GM12878 (cell line): ENCODE measurements around the gene DRAP1. TPM values are rescaled to one million over a fixed set of nuclear protein-coding genes. Genes with fewer than 3 reads are reported as not detected.

ENCODE experiments used
- ATF3 ChIP-seq: IDR thresholded peaks from 2 replicates; pipeline ENCODE4 v1.6.1; 2011; ENCODE audit warnings: low read depth, mild to moderate bottlenecking, low read length, moderate library complexity, borderline replicate concordance; ENCODE audit errors: extremely low read depth
- BCL11A ChIP-seq: IDR thresholded peaks from 2 replicates; pipeline ENCODE4 v1.6.1; 2011; ENCODE audit warnings: low read depth, low read length
- BCLAF1 ChIP-seq: fragments of 450-650 bp; IDR thresholded peaks from 2 replicates; pipeline ENCODE4 v1.6.1; 2017; ENCODE audit warnings: antibody characterized with exemption, mild to moderate bottlenecking, moderate library complexity
- BMI1 ChIP-seq: fragments of 450-650 bp; IDR thresholded peaks from 2 replicates; pipeline ENCODE4 v1.6.1; 2016; ENCODE audit warnings: mild to moderate bottlenecking, moderate library complexity, borderline replicate concordance
- CREB1 ChIP-seq: IDR thresholded peaks from 2 replicates; pipeline ENCODE4 v1.6.1; 2012; ENCODE audit warnings: low read depth, mild to moderate bottlenecking, inconsistent platforms
- ESRRA ChIP-seq: IDR thresholded peaks from 2 replicates; pipeline ENCODE4 v1.6.1; 2012; ENCODE audit warnings: mild to moderate bottlenecking, low read length, improper control_type of control experiment
- FOXK2 ChIP-seq: fragments of 450-650 bp; IDR thresholded peaks from 2 replicates; pipeline ENCODE4 v1.6.1; 2017; ENCODE audit warnings: mild to moderate bottlenecking, moderate library complexity
- GABPA ChIP-seq: IDR thresholded peaks from 2 replicates; pipeline ENCODE4 v1.6.1; 2014; ENCODE audit warnings: antibody characterized with exemption, low read depth, mild to moderate bottlenecking, inconsistent platforms
- HCFC1 ChIP-seq: fragments of 150-350 bp; IDR thresholded peaks from 2 replicates; pipeline ENCODE4 v1.6.1; 2014; ENCODE audit warnings: low read length
- HDGF ChIP-seq: fragments of 450-650 bp; IDR thresholded peaks from 2 replicates; pipeline ENCODE4 v1.6.1; 2016; ENCODE audit warnings: antibody characterized with exemption
- KDM1A ChIP-seq: fragments of 200-600 bp; sonication (generic); IDR thresholded peaks from 2 replicates; pipeline ENCODE4 v1.6.1; 2016; ENCODE audit warnings: borderline replicate concordance
- NFXL1 ChIP-seq: fragments of 450-650 bp; IDR thresholded peaks from 2 replicates; pipeline ENCODE4 v1.6.1; 2017; ENCODE audit warnings: antibody characterized with exemption, mild to moderate bottlenecking, borderline replicate concordance
- NFYA ChIP-seq: IDR thresholded peaks from 2 replicates; pipeline ENCODE4 v1.6.1; 2011; ENCODE audit warnings: low read depth, mild to moderate bottlenecking, low read length, improper control_type of control experiment, borderline replicate concordance
- NR2C2 ChIP-seq: IDR thresholded peaks from 2 replicates; pipeline ENCODE4 v1.6.1; 2011; ENCODE audit warnings: borderline replicate concordance, low read depth; ENCODE audit not compliant: control insufficient read depth, insufficient read length
- POLR2AphosphoS5 ChIP-seq: IDR thresholded peaks from 2 replicates; pipeline ENCODE4 v1.6.1; 2011; ENCODE audit warnings: mild to moderate bottlenecking, low read length, inconsistent platforms
- RB1 ChIP-seq: fragments of 450-650 bp; formaldehyde crosslinking; IDR thresholded peaks from 2 replicates; pipeline ENCODE4 v1.6.1; 2017; ENCODE audit warnings: mild to moderate bottlenecking, borderline replicate concordance
- SMARCA5 ChIP-seq: fragments of 450-650 bp; IDR thresholded peaks from 2 replicates; pipeline ENCODE4 v1.6.1; 2017; ENCODE audit warnings: mild to moderate bottlenecking
- SMC3 ChIP-seq: IDR thresholded peaks from 2 replicates; pipeline ENCODE4 v1.6.1; 2011; ENCODE audit warnings: low read length, improper control_type of control experiment, borderline replicate concordance
- SRF ChIP-seq, 2 experiments: IDR thresholded peaks; 2 replicates each; pipeline ENCODE4 v1.6.1; 2011; ENCODE audit warnings: low read depth in 2 of 2, low read length in 2 of 2, mild to moderate bottlenecking in 1 of 2, moderate library complexity in 1 of 2
- WRNIP1 ChIP-seq: IDR thresholded peaks from 2 replicates; pipeline ENCODE4 v1.6.1; 2011; ENCODE audit warnings: low read depth, low read length, improper control_type of control experiment, borderline replicate concordance
- ZBTB40 ChIP-seq: fragments of 450-650 bp; IDR thresholded peaks from 2 replicates; pipeline ENCODE4 v1.6.1; 2016; ENCODE audit warnings: mild to moderate bottlenecking, moderate library complexity, borderline replicate concordance
- ZNF384 ChIP-seq: IDR thresholded peaks from 2 replicates; pipeline ENCODE4 v1.6.1; 2012; ENCODE audit warnings: low read depth, mild to moderate bottlenecking, low read length, improper control_type of control experiment, borderline replicate concordance
- polyA plus RNA-seq, 11 experiments: library from polyadenylated mRNA; depleted of rRNA in 4 of 11; unstranded in 6 of 11; stranded (reverse) in 5 of 11; fragments of >200 nt; fragmentation: Nextera tagmentation in 4 of 11; fragmentation: Illumina TruSeq in 1 of 11; extraction: Ambion mirVana in 4 of 11; extraction: Trizol in 1 of 11; gene quantifications; 1 replicate in 1 of 11; 2 replicates in 10 of 11; pipeline versions ENCODE4 v1.2.1 to v1.2.3, GENCODE V29; 2011 to 2016; ENCODE audit warnings: inconsistent platforms in 2 of 11, missing spikeins in 2 of 11, low read depth in 1 of 11
- total RNA-seq, 4 experiments: library from RNA; depleted of rRNA in 3 of 4; stranded (reverse); fragments of >200 nt in 3 of 4; fragmentation: Illumina TruSeq in 1 of 4; extraction: Trizol in 1 of 4; gene quantifications; 2 replicates each; pipeline versions ENCODE4 v1.2.1 to v1.2.3, GENCODE V29; 2013 to 2021
- TF ChIP-seq, protein P1 (sequence below): IDR thresholded peaks from 2 replicates; pipeline ENCODE4 v1.6.1; 2011; ENCODE audit warnings: borderline replicate concordance, low read depth, mild to moderate bottlenecking, moderate library complexity, mixed read lengths, low read length; ENCODE audit not compliant: insufficient read depth; ENCODE audit errors: extremely low read length

The DRAP1 gene
- total and polyA plus RNA-seq, 10 of the 15 experiments (the other 5 are each of a cell fraction or from before 2014, with no cell fraction given), result 9.4 to 163 (median 114) TPM

DNA sequence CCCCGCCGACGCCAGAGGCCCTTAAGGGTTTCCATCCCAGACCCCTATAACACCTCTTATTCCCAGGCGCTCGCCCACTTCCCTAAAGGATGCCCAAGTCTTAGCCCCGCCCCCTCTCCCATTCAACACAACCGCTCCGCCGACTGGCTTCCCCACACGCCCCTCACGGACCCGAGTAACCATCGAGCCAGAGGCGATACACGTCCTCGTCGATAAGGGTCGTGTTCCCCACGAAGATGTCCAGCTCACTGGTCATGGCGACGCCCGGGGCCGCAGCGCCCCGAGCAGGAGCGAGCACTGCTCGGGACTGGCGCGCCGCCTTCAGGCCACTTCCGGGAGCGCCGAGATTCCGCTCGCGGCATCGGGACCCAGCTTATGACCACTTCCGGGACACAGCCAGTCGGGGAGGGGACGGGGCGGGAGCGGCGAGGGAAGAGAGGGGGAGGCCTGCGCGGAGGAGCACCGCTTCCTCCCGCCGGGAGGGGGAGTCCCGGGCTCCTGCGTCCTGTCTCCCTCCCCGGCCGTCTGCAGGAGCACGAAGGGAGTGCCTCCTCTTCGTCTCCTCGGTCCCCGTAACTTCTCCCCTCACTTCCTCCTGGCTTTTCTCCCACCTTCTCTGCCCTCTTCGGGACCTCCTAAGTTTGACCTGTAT is 30.9 kb upstream of the DRAP1 start, which contains the start of gene FIBP (continued):
- TF ChIP-seq, protein P1, sequence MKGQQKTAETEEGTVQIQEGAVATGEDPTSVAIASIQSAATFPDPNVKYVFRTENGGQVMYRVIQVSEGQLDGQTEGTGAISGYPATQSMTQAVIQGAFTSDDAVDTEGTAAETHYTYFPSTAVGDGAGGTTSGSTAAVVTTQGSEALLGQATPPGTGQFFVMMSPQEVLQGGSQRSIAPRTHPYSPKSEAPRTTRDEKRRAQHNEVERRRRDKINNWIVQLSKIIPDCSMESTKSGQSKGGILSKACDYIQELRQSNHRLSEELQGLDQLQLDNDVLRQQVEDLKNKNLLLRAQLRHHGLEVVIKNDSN, result no peak
- TF ChIP-seq ATF3, result 0 out of 2 replicates have a peak, but pooled peaks have one; percentile 28
- TF ChIP-seq SRF (IDR thresholded peaks at IDR 0.05; ENCODE audit: low read depth in 2 of 2, low read length in 2 of 2), result peak in 1 of 2 experiments; percentile 76; a peak in 2 of 4 replicates
- no peak for TF ChIP-seq NFYA
- TF ChIP-seq ESRRA, result no peak
- peak; percentile 84 for TF ChIP-seq POLR2AphosphoS5
- peak; percentile 92 for TF ChIP-seq ZBTB40
- TF ChIP-seq BMI1, result no peak
- no peak; the same call in 1 of the 2 replicates for TF ChIP-seq FOXK2
- TF ChIP-seq BCL11A, result 0 out of 2 replicates have a peak, but pooled peaks have one; percentile 32
- TF ChIP-seq CREB1, result no peak
- peak; percentile 87; the same call in 1 of the 2 replicates for TF ChIP-seq RB1
- TF ChIP-seq KDM1A, result no peak
- TF ChIP-seq HDGF, result peak; percentile 47; the same call in 1 of the 2 replicates
- no peak for TF ChIP-seq GABPA
- no peak for TF ChIP-seq NR2C2
- peak; percentile 66 for TF ChIP-seq HCFC1
- TF ChIP-seq SMC3, result peak; percentile 32
- no peak; the same call in 1 of the 2 replicates for TF ChIP-seq NFXL1
- TF ChIP-seq ZNF384, result no peak
- TF ChIP-seq WRNIP1, result no peak
- no peak for TF ChIP-seq BCLAF1
- peak; percentile 81 for TF ChIP-seq SMARCA5
